Central memory CD8-positive, alpha-beta T cell (primary cell): ENCODE data around the gene MFSD8.

Experiments
- ATAC-seq: fragments of 150-1000 bp; cut with Tn5 transposase; replicated peaks from 2 replicates; pipeline ENCODE4 v1.10.0; 2022; ENCODE audit warnings: mild to moderate bottlenecking, moderate FRiP score, moderate number of reproducible peaks; ENCODE audit not compliant: poor library complexity, severe bottlenecking; ENCODE audit errors: extremely low read depth
- DNase-seq, 2 donors: peaks; one replicate each; pipeline ENCODE4 v3.0.0; 2021; ENCODE audit warnings: low spot score in 2 of 2
- H3K27ac Mint-ChIP-seq: one replicate; pipeline ENCODE4 v1.8.0; 2022; ENCODE audit warnings: low read depth, mild to moderate bottlenecking, moderate library complexity, mixed read lengths
- H3K27me3 Mint-ChIP-seq: one replicate; pipeline ENCODE4 v1.8.0; 2022; ENCODE audit warnings: mixed read lengths
- H3K36me3 Mint-ChIP-seq: one replicate; pipeline ENCODE4 v1.8.0; 2022; ENCODE audit warnings: mild to moderate bottlenecking, moderate library complexity, mixed read lengths; ENCODE audit not compliant: insufficient read depth
- H3K4me1 Mint-ChIP-seq: one replicate; pipeline ENCODE4 v1.8.0; 2022; ENCODE audit warnings: mixed read lengths
- H3K4me3 Mint-ChIP-seq: one replicate; pipeline ENCODE4 v1.8.0; 2022; ENCODE audit warnings: mild to moderate bottlenecking, moderate library complexity, mixed read lengths
- H3K9me3 Mint-ChIP-seq: one replicate; pipeline ENCODE4 v1.8.0; 2022; ENCODE audit warnings: mixed read lengths

MFSD8 gene

GRCh38 chr4:127870281-127870680 lies 94.7 kb downstream of the MFSD8 start:
- no peaks in the 10 kb centered on the region for H3K36me3 Mint-ChIP-seq
- no peak overlapping the region for H3K27ac Mint-ChIP-seq
- DNase-seq (no peak), ATAC-seq (no peak)
- no peaks in the 10 kb centered on the region for H3K9me3 Mint-ChIP-seq
- H3K4me3 Mint-ChIP-seq, result no peak overlapping the region
- H3K4me1 Mint-ChIP-seq, result no peaks in the 10 kb centered on the region
- H3K27me3 Mint-ChIP-seq, result no peaks in the 10 kb centered on the region

- H3K9me3 Mint-ChIP-seq, result no peaks in the 10 kb centered on the region
- no peak overlapping the region for H3K27ac Mint-ChIP-seq
- ATAC-seq, result no peak
- no peaks in the 10 kb centered on the region for H3K4me1 Mint-ChIP-seq
- no peak for DNase-seq
- H3K27me3 Mint-ChIP-seq, result no peaks in the 10 kb centered on the region
- no peaks in the 10 kb centered on the region for H3K36me3 Mint-ChIP-seq
- no peak overlapping the region for H3K4me3 Mint-ChIP-seq
Measured at GRCh38 chr4:127868196-127868595, 96.8 kb downstream of the MFSD8 start.
